ENCODE measurements around the gene TMEM88.

DNA sequence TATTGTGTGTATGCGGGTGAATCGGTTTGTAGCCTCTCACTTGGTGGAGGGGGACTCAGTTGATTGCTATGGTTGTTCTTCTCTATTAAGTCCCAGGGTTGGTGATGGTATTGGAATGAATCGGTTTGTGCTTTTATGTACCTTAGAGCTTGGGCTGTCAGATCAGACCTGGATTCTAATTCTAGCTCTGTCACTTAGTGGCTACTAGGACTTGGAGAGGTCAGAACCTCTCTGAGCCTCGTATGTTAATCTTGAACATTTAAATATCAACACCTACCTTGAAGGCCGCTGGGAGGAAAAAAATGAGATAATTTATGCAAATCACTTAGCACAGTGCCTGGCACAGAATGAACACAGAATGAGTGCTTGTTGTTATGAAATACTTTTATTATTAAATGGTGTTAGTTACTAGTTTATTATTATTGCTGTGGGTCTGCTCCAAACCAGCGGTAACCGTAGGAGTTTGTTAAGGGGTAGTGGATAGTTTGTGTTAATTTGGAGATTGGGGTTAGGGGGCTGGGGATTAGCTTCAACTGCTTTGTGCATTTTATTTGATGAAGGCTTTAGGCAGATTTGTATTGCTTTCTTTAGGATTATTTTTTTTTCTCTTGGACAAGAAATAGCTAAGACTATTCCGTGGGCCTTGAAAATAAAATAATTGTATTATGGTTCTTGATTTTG lies 17.3 kb upstream of the TMEM88 start:
- TF ChIP-seq, protein P1, sequence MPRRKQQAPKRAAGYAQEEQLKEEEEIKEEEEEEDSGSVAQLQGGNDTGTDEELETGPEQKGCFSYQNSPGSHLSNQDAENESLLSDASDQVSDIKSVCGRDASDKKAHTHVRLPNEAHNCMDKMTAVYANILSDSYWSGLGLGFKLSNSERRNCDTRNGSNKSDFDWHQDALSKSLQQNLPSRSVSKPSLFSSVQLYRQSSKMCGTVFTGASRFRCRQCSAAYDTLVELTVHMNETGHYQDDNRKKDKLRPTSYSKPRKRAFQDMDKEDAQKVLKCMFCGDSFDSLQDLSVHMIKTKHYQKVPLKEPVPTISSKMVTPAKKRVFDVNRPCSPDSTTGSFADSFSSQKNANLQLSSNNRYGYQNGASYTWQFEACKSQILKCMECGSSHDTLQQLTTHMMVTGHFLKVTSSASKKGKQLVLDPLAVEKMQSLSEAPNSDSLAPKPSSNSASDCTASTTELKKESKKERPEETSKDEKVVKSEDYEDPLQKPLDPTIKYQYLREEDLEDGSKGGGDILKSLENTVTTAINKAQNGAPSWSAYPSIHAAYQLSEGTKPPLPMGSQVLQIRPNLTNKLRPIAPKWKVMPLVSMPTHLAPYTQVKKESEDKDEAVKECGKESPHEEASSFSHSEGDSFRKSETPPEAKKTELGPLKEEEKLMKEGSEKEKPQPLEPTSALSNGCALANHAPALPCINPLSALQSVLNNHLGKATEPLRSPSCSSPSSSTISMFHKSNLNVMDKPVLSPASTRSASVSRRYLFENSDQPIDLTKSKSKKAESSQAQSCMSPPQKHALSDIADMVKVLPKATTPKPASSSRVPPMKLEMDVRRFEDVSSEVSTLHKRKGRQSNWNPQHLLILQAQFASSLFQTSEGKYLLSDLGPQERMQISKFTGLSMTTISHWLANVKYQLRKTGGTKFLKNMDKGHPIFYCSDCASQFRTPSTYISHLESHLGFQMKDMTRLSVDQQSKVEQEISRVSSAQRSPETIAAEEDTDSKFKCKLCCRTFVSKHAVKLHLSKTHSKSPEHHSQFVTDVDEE (CRISPR knock-in tag; IDR thresholded peaks at IDR 0.05) = no peak
- TF ChIP-seq PATZ1 (CRISPR knock-in tag; IDR thresholded peaks at IDR 0.05; ENCODE audit: borderline replicate concordance) (no peak), TOX (CRISPR knock-in tag; IDR thresholded peaks at IDR 0.05; ENCODE audit: borderline replicate concordance) (no peak), ZNF565 (CRISPR knock-in tag; conservative IDR thresholded peaks at IDR 0.05; ENCODE audit: low read depth) (no peak), ZFP30 (CRISPR knock-in tag; IDR thresholded peaks at IDR 0.05) (no peak), RARB (CRISPR knock-in tag; IDR thresholded peaks at IDR 0.05) (no peak), ZNF70 (CRISPR knock-in tag; IDR thresholded peaks at IDR 0.05) (no peak)
